A549 (cell line): ENCODE results near the gene AMN1.

ENCODE experiments used
- BHLHE40 ChIP-seq: IDR thresholded peaks from 2 replicates; pipeline ENCODE4 v1.6.1; 2012; ENCODE audit warnings: low read depth, low read length, inconsistent platforms
- EP300 ChIP-seq, 2 experiments: fragments of >200 bp; sonication (Bioruptor Twin); formaldehyde crosslinking; IDR thresholded peaks; 2 replicates in 1 of 2; 3 replicates in 1 of 2; pipeline ENCODE4 v1.6.1; 2016 to 2017
- JUN ChIP-seq, 2 experiments: fragments of >200 bp; sonication (Bioruptor Twin); formaldehyde crosslinking; IDR thresholded peaks; 2 replicates in 1 of 2; 3 replicates in 1 of 2; pipeline ENCODE4 v1.6.1; 2016 to 2017
- NR3C1 ChIP-seq: fragments of >200 bp; sonication (Bioruptor Twin); formaldehyde crosslinking; IDR thresholded peaks from 3 replicates; pipeline ENCODE4 v1.6.1; 2017
- PHF8 ChIP-seq: fragments of 200-600 bp; sonication (generic); IDR thresholded peaks from 2 replicates; pipeline ENCODE4 v1.6.1; 2016; ENCODE audit warnings: low read depth, mild to moderate bottlenecking, antibody characterized with exemption, moderate library complexity, borderline replicate concordance
- POLR2A ChIP-seq: IDR thresholded peaks from 2 replicates; pipeline ENCODE4 v1.6.1; 2012; ENCODE audit warnings: mild to moderate bottlenecking, low read length
- RFX5 ChIP-seq: fragments of 450-650 bp; IDR thresholded peaks from 2 replicates; pipeline ENCODE4 v1.7.1; 2014; ENCODE audit warnings: antibody characterized with exemption, mild to moderate bottlenecking, moderate library complexity
- SMC3 ChIP-seq: fragments of >200 bp; sonication (Bioruptor Twin); formaldehyde crosslinking; IDR thresholded peaks from 3 replicates; pipeline ENCODE4 v1.6.1; 2018; ENCODE audit warnings: inconsistent platforms
- ZFP36 ChIP-seq: fragments of 450-650 bp; IDR thresholded peaks from 2 replicates; pipeline ENCODE4 v1.6.1; 2014; ENCODE audit warnings: borderline replicate concordance; ENCODE audit not compliant: partially characterized antibody
- TF ChIP-seq, protein P1 (sequence below): fragments of >200 bp; sonication (Bioruptor Twin); formaldehyde crosslinking; IDR thresholded peaks from 3 replicates; pipeline ENCODE4 v1.5.1; 2016

DNA sequence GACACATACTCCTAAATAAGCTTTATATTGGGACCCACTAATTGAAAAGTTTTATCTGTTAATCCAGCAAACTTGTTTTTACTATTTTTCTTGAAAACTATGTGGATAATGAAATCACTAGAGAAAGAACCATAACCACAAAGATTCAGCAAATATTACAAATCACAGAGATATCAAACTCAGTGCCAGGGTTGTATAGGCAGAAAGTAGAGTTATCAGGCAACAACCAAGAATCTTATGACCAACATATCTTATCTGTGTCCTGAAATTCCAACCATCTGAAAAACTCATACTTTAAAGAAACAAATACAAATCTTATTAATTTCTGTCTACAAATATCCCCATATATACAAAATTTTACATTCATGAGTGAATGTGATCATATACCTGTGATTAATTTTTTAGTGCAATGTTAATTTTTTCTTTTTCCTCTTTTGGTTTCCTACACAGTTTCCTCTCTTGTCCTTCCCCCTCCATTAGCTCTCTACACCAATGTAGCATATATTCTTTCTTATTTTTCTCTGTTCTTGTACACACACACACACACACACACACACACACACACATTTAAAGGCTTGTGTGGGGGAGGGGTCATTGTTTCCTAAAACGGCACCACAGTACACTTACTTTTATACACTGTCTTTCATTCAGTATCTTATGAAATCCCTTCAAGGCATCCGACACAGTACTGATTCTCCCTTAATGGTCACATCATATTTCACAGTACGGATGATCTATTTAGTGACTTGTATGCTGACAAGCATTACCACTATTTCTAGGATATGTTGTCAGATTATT, 18.6 kb downstream of the AMN1 start:
- no peak for TF ChIP-seq RFX5
- TF ChIP-seq, protein P1, sequence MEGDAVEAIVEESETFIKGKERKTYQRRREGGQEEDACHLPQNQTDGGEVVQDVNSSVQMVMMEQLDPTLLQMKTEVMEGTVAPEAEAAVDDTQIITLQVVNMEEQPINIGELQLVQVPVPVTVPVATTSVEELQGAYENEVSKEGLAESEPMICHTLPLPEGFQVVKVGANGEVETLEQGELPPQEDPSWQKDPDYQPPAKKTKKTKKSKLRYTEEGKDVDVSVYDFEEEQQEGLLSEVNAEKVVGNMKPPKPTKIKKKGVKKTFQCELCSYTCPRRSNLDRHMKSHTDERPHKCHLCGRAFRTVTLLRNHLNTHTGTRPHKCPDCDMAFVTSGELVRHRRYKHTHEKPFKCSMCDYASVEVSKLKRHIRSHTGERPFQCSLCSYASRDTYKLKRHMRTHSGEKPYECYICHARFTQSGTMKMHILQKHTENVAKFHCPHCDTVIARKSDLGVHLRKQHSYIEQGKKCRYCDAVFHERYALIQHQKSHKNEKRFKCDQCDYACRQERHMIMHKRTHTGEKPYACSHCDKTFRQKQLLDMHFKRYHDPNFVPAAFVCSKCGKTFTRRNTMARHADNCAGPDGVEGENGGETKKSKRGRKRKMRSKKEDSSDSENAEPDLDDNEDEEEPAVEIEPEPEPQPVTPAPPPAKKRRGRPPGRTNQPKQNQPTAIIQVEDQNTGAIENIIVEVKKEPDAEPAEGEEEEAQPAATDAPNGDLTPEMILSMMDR = no peak
- TF ChIP-seq ZFP36 = no peak
- TF ChIP-seq SMC3 = no peak
- TF ChIP-seq NR3C1 = no peak
- no peak for TF ChIP-seq POLR2A
- no peak for TF ChIP-seq BHLHE40
- no peak for TF ChIP-seq PHF8
- TF ChIP-seq JUN (IDR thresholded peaks at IDR 0.05) = no peak
- no peak for TF ChIP-seq EP300 (IDR thresholded peaks at IDR 0.05)
